ENCODE measurements around the gene NTRK1. TPM values are rescaled to one million over a fixed set of nuclear protein-coding genes. Genes with fewer than 3 reads are reported as not detected.

NTRK1 gene
- total RNA-seq, 4 donors from 2014 or later: 0.57 TPM; not detected in 3

- no peak for TF ChIP-seq POLR2A (IDR thresholded peaks at IDR 0.05)
- no peak for TF ChIP-seq CTCF (IDR thresholded peaks at IDR 0.05)
- Histone ChIP-seq H3K27me3 (no peaks in the 10 kb centered on the region), H3K4me1 (peaks cover 0 to 7% (median 0%) of the 10 kb centered on the region in 4 donors), H3K27ac (no peak overlapping the region), H3K4me3 (no peak overlapping the region), H3K9me3 (no peaks in the 10 kb centered on the region), H3K36me3 (no peaks in the 10 kb centered on the region)
- DNase-seq: no peak
Observed at GRCh38 chr1:156903328-156904091, 42.8 kb downstream of the NTRK1 start.

- TF ChIP-seq POLR2A (IDR thresholded peaks at IDR 0.05) (no peak), CTCF (IDR thresholded peaks at IDR 0.05) (no peak)
- no peaks in the 10 kb centered on the region for H3K36me3 ChIP-seq
- peaks cover 0 to 7% (median 0%) of the 10 kb centered on the region in 4 donors for H3K4me1 ChIP-seq
- DNase-seq: no peak
- H3K27me3 ChIP-seq: no peaks in the 10 kb centered on the region
- H3K27ac ChIP-seq: no peak overlapping the region
- H3K9me3 ChIP-seq: no peaks in the 10 kb centered on the region
- H3K4me3 ChIP-seq: no peak overlapping the region
Observed at GRCh38 chr1:156904187-156904959, 43.7 kb downstream of the NTRK1 start.

DNA sequence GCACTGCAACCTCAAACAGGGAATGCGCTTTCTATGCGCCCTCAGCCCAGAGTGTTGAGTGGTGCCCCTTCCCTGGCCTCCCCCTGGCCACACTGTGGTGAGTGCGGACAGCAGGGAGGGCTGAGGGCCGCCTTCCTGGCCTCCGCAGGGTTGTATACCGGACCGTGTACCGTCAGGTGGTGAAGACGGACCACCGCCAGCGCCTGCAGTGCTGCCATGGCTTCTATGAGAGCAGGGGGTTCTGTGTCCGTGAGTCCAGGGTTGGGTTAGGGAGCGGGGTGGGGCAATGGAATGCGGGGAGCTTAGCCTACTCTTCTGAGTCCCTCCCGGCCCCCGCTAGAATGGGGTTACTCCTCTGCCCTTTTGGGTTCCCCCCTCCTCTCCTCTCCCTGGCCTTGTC, 44.5 kb downstream of the NTRK1 start:
- Histone ChIP-seq H3K27me3 (no peaks in the 10 kb centered on the region), H3K4me3 (no peak overlapping the region), H3K9me3 (no peaks in the 10 kb centered on the region), H3K36me3 (no peaks in the 10 kb centered on the region), H3K4me1 (peaks cover 0 to 7% (median 0%) of the 10 kb centered on the region in 4 donors), H3K27ac (no peak overlapping the region)
- TF ChIP-seq CTCF (IDR thresholded peaks at IDR 0.05): no peak
- no peak for TF ChIP-seq POLR2A (IDR thresholded peaks at IDR 0.05)
- DNase-seq: no peak

DNA sequence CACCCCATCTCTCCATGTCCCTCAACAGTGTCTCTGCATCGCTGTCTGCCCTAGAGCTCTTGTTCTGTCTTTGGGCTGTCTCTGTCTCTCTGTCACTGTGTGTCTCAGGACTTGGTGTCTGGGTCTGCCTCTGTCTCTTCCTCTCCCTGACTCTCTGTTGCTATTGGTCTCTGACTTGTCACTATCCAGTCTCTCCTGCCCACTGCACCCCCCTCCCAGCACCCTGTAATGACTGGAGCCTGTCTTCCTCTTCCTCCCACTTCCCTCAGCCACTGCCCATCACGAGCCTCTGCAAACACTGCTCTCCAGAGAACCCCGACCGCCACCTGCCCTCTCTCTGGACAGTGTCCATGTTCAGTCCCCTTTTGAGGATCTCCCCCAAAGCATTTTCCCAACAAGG, 45.0 kb downstream of the NTRK1 start:
- no peaks in the 10 kb centered on the region for H3K27me3 ChIP-seq

More for the DNA sequence above, 45.0 kb downstream of the NTRK1 start:
- TF ChIP-seq CTCF (IDR thresholded peaks at IDR 0.05): no peak
- no peak for TF ChIP-seq POLR2A (IDR thresholded peaks at IDR 0.05)
- Histone ChIP-seq H3K27ac (no peak overlapping the region), H3K4me3 (no peak overlapping the region), H3K4me1 (peaks cover 0 to 11% (median 0%) of the 10 kb centered on the region in 4 donors), H3K9me3 (no peaks in the 10 kb centered on the region), H3K36me3 (no peaks in the 10 kb centered on the region)
- DNase-seq: no peak
